Dedifferentiated amniotic fluid mesenchymal stem cell (primary cell): ENCODE measurements around the gene RNLS.
"Not testable (repeated sequence)": the region's sequence is repeated elsewhere in the genome, so short reads cannot be mapped to it uniquely, and the experiment has no call there.

ENCODE experiments used
- DNase-seq: peaks from one replicate; pipeline ENCODE4 v3.0.0-alpha.2; 2016; ENCODE audit errors: extremely low spot score

Gene RNLS

DNA sequence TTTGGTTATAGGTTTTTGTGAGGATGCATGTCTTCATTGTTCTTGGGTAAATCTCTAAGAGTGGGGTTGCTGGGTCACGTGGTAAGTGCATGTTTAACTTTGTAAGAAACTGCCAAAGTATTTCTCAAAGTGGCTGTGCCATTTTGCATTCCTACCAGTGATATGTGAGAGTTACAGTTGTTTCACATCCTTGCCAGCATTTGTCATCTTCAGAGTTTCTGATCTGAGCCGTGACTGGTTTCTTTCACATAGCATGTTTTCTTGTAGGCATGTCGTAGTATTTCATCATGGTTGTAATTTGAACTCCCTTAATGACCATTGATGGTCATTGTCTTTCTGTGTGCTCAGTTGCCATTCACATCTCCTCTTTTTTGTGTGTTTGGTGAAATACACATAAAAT is 286.0 kb downstream of the RNLS start:
- DNase-seq: no peak

GRCh38 chr10:88293651-88294230 is 289.4 kb downstream of the RNLS start:
- no peak for DNase-seq

- DNase-seq: no peak
Observed at GRCh38 chr10:88293073-88293472, 290.0 kb downstream of the RNLS start.

- no peak for DNase-seq
Observed at GRCh38 chr10:88292185-88292514, 291.0 kb downstream of the RNLS start.

- DNase-seq: no peak
Observed at GRCh38 chr10:88291289-88292184, 291.6 kb downstream of the RNLS start.

- DNase-seq: no peak
Observed at GRCh38 chr10:88289342-88289741, 293.8 kb downstream of the RNLS start.

- no peak for DNase-seq
Observed at GRCh38 chr10:88288320-88289059, 294.6 kb downstream of the RNLS start.

DNA sequence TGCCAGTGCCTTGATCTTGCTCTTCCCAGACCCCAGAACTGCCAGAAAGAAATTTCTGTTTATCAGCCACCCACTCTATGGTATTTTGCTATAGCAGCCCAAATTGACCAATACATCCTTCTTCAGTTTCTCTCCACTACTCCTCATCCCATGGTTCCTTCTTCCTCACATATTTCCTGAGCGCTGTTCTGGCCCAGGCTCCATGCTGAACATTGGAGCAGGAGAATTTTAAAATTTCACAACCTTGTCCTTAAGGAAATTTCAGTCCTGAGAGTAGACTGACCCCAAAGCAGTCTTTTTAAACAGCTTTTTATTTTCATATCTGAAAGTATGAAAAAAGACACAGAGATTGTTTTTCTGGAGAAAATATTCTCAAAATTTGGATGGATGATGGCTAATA is 297.1 kb downstream of the RNLS start:
- DNase-seq: no peak

DNA sequence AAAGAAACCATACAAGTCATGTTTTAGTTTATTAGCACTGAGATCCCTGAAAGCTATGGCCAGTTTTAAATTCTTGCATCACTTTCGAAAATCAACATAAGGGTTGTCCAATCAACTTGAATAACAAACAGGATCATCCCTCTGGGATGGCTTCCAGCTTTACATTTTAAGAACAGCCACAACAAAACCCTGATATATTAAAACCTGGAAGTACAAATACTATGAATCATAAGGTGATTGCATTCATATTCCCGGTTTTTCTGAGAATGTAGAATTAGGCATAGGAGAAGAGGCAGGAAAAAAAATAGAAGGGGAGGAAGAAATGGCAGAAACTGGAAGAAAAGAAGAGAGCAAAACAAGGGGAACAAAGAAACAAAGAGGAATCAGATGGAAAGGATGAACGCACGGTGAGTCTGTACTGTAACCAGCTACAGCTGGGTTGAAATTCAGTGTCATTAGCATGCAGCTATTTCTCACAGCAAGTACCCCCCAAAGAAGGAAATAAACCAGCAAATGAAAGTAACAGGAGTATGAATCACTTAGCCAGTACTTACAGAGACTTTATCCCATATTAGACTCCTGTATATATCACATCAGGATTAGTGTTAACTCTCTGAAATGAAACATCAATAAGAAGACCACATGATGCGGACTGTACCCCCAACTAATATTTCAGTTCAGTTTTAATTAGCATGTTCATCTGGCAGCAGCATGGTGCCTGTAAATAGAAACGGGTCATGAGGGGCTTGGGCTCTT is 301.3 kb downstream of the RNLS start:
- peak; percentile 69 for DNase-seq

DNA sequence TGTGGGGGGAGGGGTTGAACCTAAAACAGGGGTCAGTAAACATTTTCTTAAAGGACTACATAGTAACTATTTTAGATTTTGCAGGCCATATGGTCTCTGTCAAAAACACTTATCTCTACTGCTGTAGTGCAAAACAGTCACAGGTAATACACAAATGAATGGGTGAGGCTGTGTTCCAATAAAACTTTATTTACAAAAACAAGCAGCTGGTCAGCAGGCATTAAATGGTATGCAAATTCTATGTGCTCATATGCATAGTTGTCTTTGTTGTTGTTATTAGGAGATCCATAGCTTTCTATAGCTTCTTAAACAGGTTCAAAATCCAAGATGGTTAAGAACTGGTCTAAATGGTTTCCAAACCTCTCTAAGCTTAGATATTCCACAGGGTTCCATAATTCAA is 302.6 kb downstream of the RNLS start:
- no peak for DNase-seq

GRCh38 chr10:88278912-88279311 is 304.2 kb downstream of the RNLS start:
- no peak for DNase-seq

DNA sequence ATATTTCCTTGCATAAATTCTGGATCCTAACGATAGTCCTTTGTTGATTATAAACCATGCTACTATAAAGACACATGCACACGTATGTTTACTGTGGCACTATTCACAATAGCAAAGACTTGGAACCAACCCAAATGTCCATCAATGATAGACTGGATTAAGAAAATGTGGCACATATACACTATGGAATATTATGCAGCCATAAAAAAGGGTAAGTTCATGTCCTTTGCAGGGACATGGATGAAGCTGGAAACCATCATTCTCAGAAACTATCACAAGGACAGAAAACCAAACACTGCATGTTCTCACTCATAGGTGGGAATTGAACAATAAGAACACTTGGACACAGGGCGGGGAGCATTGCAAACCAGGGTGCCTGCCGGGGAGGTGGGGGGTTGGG is 306.2 kb downstream of the RNLS start:
- DNase-seq: not testable (repeated sequence)

- DNase-seq: no peak
Observed at GRCh38 chr10:88274286-88274685, 308.8 kb downstream of the RNLS start.

- no peak for DNase-seq
Observed at GRCh38 chr10:88273567-88273966, 309.6 kb downstream of the RNLS start.

DNA sequence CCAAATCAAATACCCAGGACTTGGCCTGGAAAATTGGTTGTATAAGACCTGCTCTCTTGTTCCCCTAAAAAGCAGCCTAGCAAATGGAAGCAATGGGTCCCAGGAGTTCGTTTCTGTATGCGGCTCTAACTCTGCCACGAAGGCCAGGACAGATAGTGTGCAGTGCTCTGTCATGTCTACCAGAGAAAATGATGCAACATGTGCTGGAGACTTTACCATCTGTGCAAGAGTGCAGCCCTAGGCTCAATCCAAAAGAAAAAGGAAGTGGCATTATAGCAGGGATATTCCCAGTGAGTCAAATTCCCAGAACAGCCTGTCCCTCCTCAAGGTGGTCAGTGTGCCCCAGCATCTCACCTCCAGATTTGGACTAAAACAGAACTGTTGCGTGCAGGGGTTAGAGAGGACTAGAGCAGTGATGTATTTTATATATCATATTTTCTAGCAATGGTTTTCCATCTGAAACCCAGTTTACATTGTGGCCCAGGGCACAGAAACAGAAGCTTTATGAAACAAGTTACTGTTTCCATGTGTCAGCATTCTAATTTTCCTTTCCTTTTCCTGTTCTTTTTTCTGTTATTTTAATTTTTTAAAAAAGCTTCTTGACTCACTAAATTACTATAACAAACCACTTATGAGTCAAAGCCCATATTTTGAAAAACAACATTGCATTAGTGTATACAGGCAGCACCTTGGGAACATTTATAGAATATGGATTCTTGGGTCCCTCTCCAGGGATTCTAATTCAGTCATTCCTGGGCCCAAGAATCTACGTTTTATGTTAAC is 311.2 kb downstream of the RNLS start:
- no peak for DNase-seq

- DNase-seq: peak; percentile 39
Observed at GRCh38 chr10:88270871-88271713, 312.0 kb downstream of the RNLS start.

- DNase-seq: no peak
Observed at GRCh38 chr10:88270061-88270808, 312.9 kb downstream of the RNLS start.

DNA sequence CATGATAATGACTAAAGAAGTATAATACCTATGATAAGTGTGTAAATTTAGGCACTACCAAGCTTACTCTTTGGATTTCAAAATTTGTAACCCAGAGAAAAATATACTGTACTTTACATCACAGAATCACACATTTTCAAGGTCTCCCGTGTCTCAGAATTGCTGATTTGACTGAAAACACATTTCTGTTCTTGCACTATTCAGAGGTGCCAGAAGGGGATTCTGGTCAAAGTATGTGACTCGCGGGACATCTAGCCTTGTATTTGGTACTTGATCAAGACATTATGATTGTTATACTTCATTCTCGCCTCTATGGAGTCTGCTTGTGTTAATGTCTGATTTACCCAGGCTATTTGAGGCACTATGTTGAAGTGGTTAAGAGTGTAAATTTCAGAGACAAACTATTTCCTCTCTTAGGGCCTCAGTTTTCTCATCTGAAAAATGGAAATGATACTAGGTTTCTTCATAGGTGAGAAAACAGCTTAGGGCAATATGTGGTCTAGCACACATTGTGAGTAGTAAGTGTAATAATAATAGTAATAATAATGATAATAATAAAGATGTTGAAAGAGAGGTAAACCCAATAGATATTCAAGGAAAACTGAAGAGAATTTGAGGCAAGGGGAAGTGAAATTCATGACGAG is 320.4 kb downstream of the RNLS start:
- DNase-seq: no peak

- DNase-seq: no peak
Observed at GRCh38 chr10:88261152-88261551, 322.0 kb downstream of the RNLS start.
